ENCODE results near the gene DBH.

DBH gene

DNA sequence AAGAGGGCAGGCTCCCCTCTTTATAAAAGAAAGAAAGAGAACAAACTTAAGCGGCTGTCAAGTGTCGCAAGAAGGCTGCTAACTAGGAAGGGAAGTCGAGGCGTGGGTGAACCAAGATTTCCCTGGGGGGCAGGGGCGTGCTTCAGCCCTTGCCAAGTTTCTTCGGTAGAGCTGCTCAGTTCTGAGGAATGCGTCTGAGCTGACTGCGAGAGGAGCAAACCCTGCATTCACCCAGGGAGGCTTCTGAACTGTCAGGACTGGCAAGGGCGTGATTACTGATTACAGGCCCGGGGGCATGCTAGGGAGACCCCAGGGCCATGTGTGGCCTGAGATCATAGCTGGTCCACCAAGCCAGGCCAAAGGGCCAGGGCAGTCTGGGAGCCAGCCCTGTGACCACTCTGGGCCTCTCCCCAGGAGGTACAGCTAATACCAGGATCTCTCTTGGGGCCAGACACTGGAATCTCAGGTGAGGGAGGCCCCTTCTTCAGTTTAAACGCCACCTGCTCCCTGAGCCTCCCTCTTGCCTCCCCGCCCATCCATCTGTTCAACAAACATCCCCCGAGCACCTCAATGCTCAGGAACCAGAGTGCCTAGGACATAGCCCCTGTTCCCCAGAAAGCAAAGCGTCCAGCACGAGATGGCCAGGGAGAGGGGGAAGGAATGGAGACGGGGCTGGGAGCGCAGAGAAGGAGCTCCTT lies 71.1 kb downstream of the DBH start:
- Mint-ChIP-seq H3K27me3 (no peaks in the 10 kb centered on the region), H3K9me3 (ENCODE audit: low read depth) (no peaks in the 10 kb centered on the region), H3K36me3 (no peaks in the 10 kb centered on the region), H3K4me1 (ENCODE audit: low read depth) (peaks cover 21% of the 10 kb centered on the region), H3K4me3 (no peak overlapping the region), H3K27ac (no peak overlapping the region)

DNA sequence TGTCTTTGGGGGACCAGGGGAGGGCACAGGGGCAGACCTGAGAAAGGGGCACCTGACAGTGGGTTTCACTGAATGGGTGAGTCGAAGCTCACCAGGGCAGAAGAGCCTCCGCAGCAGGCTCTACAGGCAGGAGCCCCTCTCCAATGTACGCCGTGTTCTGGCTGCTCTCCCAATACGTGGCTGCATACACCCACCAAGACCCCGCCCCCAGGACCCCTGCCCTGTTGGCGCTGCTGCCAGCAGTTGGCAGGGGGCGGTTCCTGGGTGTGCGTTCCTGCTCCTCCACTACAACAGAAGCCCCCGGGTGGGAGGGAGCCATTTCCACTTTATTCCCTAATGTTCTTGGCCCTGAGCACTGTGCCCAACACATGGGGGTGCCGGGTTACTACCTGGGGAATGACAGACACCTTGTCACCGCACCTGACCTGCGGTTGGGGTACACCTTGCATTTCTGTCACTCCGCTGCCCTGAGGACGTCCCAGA lies 71.6 kb downstream of the DBH start:
- Mint-ChIP-seq H3K4me1 (ENCODE audit: low read depth) (peaks cover 22% of the 10 kb centered on the region), H3K4me3 (no peak overlapping the region), H3K9me3 (ENCODE audit: low read depth) (no peaks in the 10 kb centered on the region), H3K27ac (no peak overlapping the region), H3K27me3 (no peaks in the 10 kb centered on the region), H3K36me3 (no peaks in the 10 kb centered on the region)

GRCh38 chr9:133708246-133709014 lies 72.3 kb downstream of the DBH start:
- no peaks in the 10 kb centered on the region for H3K9me3 Mint-ChIP-seq (ENCODE audit: low read depth)
- peaks cover 24% of the 10 kb centered on the region for H3K4me1 Mint-ChIP-seq (ENCODE audit: low read depth)
- no peak overlapping the region for H3K4me3 Mint-ChIP-seq
- H3K36me3 Mint-ChIP-seq: no peaks in the 10 kb centered on the region
- no peaks in the 10 kb centered on the region for H3K27me3 Mint-ChIP-seq
- H3K27ac Mint-ChIP-seq: no peak overlapping the region

Measured in activated naive CD8-positive, alpha-beta T cell (primary cell).